Measurements from ENCODE around the gene DOC2A. TPM values are rescaled to one million over a fixed set of nuclear protein-coding genes. Genes with fewer than 3 reads are reported as not detected.

DOC2A gene
- total and polyA plus RNA-seq, 2 experiments from 2014 or later: 9.8 to 10.0 TPM

- Mint-ChIP-seq H3K27me3 (ENCODE audit: insufficient read depth, low read depth, poor library complexity) (peaks cover 13% of the 10 kb centered on the region), H3K4me1 (peaks cover 27% of the 10 kb centered on the region), H3K4me3 (no peak overlapping the region), H3K36me3 (ENCODE audit: low read depth) (peaks cover 3% of the 10 kb centered on the region; the same call in 2 of the 3 replicates), H3K27ac (no peak overlapping the region), H3K9me3 (no peaks in the 10 kb centered on the region; the same call in 2 of the 3 replicates)
- no peaks in the 10 kb centered on the region for H3K36me3 ChIP-seq (ENCODE audit: insufficient read depth)
- H3K4me2 ChIP-seq: no peak overlapping the region
- ATAC-seq (no peak), DNase-seq (ENCODE audit: low spot score) (no peak)
- TF ChIP-seq ZNF462 (CRISPR knock-in tag; IDR thresholded peaks at IDR 0.05) (no peak), CTCF (conservative IDR thresholded peaks at IDR 0.05; ENCODE audit: low read depth in 2 of 2) (no peak)
- TF ChIP-seq, protein P1, sequence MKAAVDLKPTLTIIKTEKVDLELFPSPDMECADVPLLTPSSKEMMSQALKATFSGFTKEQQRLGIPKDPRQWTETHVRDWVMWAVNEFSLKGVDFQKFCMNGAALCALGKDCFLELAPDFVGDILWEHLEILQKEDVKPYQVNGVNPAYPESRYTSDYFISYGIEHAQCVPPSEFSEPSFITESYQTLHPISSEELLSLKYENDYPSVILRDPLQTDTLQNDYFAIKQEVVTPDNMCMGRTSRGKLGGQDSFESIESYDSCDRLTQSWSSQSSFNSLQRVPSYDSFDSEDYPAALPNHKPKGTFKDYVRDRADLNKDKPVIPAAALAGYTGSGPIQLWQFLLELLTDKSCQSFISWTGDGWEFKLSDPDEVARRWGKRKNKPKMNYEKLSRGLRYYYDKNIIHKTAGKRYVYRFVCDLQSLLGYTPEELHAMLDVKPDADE (IDR thresholded peaks at IDR 0.05): no peak
- TF ChIP-seq, protein P2, sequence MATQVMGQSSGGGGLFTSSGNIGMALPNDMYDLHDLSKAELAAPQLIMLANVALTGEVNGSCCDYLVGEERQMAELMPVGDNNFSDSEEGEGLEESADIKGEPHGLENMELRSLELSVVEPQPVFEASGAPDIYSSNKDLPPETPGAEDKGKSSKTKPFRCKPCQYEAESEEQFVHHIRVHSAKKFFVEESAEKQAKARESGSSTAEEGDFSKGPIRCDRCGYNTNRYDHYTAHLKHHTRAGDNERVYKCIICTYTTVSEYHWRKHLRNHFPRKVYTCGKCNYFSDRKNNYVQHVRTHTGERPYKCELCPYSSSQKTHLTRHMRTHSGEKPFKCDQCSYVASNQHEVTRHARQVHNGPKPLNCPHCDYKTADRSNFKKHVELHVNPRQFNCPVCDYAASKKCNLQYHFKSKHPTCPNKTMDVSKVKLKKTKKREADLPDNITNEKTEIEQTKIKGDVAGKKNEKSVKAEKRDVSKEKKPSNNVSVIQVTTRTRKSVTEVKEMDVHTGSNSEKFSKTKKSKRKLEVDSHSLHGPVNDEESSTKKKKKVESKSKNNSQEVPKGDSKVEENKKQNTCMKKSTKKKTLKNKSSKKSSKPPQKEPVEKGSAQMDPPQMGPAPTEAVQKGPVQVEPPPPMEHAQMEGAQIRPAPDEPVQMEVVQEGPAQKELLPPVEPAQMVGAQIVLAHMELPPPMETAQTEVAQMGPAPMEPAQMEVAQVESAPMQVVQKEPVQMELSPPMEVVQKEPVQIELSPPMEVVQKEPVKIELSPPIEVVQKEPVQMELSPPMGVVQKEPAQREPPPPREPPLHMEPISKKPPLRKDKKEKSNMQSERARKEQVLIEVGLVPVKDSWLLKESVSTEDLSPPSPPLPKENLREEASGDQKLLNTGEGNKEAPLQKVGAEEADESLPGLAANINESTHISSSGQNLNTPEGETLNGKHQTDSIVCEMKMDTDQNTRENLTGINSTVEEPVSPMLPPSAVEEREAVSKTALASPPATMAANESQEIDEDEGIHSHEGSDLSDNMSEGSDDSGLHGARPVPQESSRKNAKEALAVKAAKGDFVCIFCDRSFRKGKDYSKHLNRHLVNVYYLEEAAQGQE (IDR thresholded peaks at IDR 0.05; ENCODE audit: unreplicated experiment): no peak
- H3K27ac ChIP-seq (ENCODE audit: low read depth): no peak overlapping the region
- H3K4me3 ChIP-seq: no peak overlapping the region
- H3K9me2 ChIP-seq (ENCODE audit: insufficient read depth): no peaks in the 10 kb centered on the region
- H3K27me3 ChIP-seq (ENCODE audit: insufficient read depth): no peaks in the 10 kb centered on the region
- no peak overlapping the region for H2AFZ ChIP-seq
- H3K79me2 ChIP-seq (replicated peaks; ENCODE audit: insufficient read depth): no peaks in the 10 kb centered on the region
- H3K4me1 ChIP-seq (ENCODE audit: insufficient read depth): peaks cover 16% of the 10 kb centered on the region
- H3F3A ChIP-seq (replicated peaks; ENCODE audit: low read depth): 0 out of 2 replicates have a peak, but pooled peaks cover 3% of the 10 kb centered on the region
- H4K20me1 ChIP-seq (replicated peaks; ENCODE audit: insufficient read depth): no peaks in the 10 kb centered on the region; the same call in 1 of the 2 replicates
Observed at GRCh38 chr16:30025574-30025973, 14.7 kb upstream of the DOC2A start.

Data from GM23338 (cell line).